PC-9 (cell line): ENCODE measurements around the gene WDR7. TPM values are rescaled to one million over a fixed set of nuclear protein-coding genes. Genes with fewer than 3 reads are reported as not detected.

ENCODE experiments used
- BruUV-seq: library from RNA; stranded (reverse); fragments of 400-500 nt; replicated peaks from 2 replicates; lab custom pipeline; 2021; lab: Mats Ljungman, UMichigan
- CTCF ChIA-PET: fragments of 300-600 bp; sonication (Branson Sonifier 250); formaldehyde crosslinking; loops from one replicate; lab custom pipeline; 2022; ENCODE audit warnings: antibody characterized with exemption; lab: Charles Lee
- POLR2A ChIA-PET: fragments of 300-600 bp; sonication (Branson Sonifier 250); formaldehyde crosslinking; loops from one replicate; lab custom pipeline; 2022; ENCODE audit warnings: antibody characterized with exemption; ENCODE audit not compliant: unreplicated experiment; lab: Charles Lee
- DNase-seq, 2 experiments: peaks; one replicate each; pipeline versions ENCODE4 v3.0.0 to v3.0.0-alpha.2; 2015 to 2022; ENCODE audit warnings: mixed read lengths in 1 of 2
- H2AFZ ChIP-seq: fragments of 200-600 bp; sonication (generic); 2 replicates; pipeline ENCODE4 v1.8.1; 2017; ENCODE audit warnings: antibody characterized with exemption
- H3F3A ChIP-seq: fragments of 200-600 bp; sonication (generic); 2 replicates; pipeline ENCODE4 v1.8.1; 2017; ENCODE audit warnings: antibody characterized with exemption, mild to moderate bottlenecking, low read depth; ENCODE audit not compliant: insufficient read depth
- H3K27ac ChIP-seq: fragments of 200-600 bp; sonication (generic); 2 replicates; pipeline ENCODE4 v1.6.1; 2016; ENCODE audit warnings: mixed run types
- H3K27me3 ChIP-seq: fragments of 200-600 bp; sonication (generic); 2 replicates; pipeline ENCODE4 v1.6.1; 2016; ENCODE audit warnings: low read depth, mixed run types; ENCODE audit not compliant: insufficient read depth
- H3K36me3 ChIP-seq: fragments of 200-600 bp; sonication (generic); 2 replicates; pipeline ENCODE4 v1.6.1; 2016; ENCODE audit warnings: low read depth, mixed run types
- H3K4me1 ChIP-seq: fragments of 200-600 bp; sonication (generic); replicated peaks from 2 replicates; pipeline ENCODE4 v1.6.1; 2016; ENCODE audit warnings: mixed run types; ENCODE audit not compliant: insufficient read depth
- H3K4me2 ChIP-seq: fragments of 200-600 bp; sonication (generic); 2 replicates; pipeline ENCODE4 v1.6.1; 2017; ENCODE audit warnings: mixed run types
- H3K4me3 ChIP-seq: fragments of 200-600 bp; sonication (generic); 2 replicates; pipeline ENCODE4 v1.6.1; 2016; ENCODE audit warnings: mixed run types
- H3K79me2 ChIP-seq: fragments of 200-600 bp; sonication (generic); 2 replicates; pipeline ENCODE4 v1.6.1; 2017; ENCODE audit warnings: low read depth, mixed run types
- H3K9me2 ChIP-seq: fragments of 200-600 bp; sonication (generic); 2 replicates; pipeline ENCODE4 v1.8.1; 2017; ENCODE audit warnings: mild to moderate bottlenecking; ENCODE audit not compliant: insufficient read depth
- H3K9me3 ChIP-seq: fragments of 200-600 bp; sonication (generic); 2 replicates; pipeline ENCODE4 v1.8.1; 2016; ENCODE audit warnings: low read depth; ENCODE audit not compliant: insufficient read depth
- H4K20me1 ChIP-seq: fragments of 200-600 bp; sonication (generic); 2 replicates; pipeline ENCODE4 v1.8.1; 2017; ENCODE audit not compliant: insufficient read depth
- CTCF ChIP-seq: fragments of 200-600 bp; sonication (generic); conservative IDR thresholded peaks from 2 replicates; pipeline ENCODE4 v1.6.1; 2017; ENCODE audit warnings: mixed run types, antibody characterized with exemption, mild to moderate bottlenecking, moderate library complexity
- EZH2 ChIP-seq: fragments of 200-600 bp; sonication (generic); IDR thresholded peaks from 2 replicates; pipeline ENCODE4 v1.8.0; 2017; ENCODE audit warnings: antibody characterized with exemption, low read depth
- intact Hi-C: fragments of 100-400 bp; cut with micrococcal nuclease; formaldehyde crosslinking; loops from one replicate; pipeline ENCODE4 v1.10.0; 2022; ENCODE audit not compliant: unreplicated experiment
- total RNA-seq: library from RNA; stranded (reverse); gene quantifications from 2 replicates; pipeline ENCODE4 v1.2.3, GENCODE V29; 2021

The WDR7 gene
- total RNA-seq, 1 experiment from 2014 or later, result 7.7 TPM

DNA sequence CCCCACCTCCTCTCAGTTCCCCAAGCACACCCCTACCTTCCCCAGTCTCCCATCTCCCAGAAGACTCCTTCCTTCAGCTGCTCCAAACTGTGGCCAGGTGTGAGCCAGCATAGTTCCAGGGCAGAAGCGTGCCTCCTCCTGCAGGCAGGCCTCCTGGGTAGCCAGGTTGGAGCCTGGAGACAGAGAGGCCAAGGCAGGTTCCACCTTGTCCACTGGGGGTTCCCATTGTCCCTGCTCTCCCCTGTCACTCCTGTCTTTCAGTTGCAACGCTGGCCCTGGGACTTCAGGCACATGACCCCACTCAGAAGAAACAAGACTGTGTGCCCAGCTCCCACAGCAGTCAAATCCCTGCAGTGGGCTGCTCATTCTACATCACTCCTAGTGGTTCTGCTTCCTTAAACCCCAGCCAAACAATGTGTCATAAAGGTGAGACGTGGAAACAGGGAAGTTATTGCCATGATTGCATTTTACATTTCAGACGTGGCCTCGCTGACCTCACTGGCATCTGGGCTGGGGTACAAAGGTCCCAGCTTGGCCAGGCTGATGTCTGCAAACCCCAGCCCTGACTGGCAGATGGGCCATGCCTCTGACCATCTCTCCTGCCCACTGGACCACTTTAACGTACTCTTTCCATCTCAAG lies 399.3 kb downstream of the WDR7 start:
- BruUV-seq, result no TSS peak
- ChIA-PET CTCF (interaction anchor here (0.7 kb wide), 1 partner anchor 56 kb away, joined by 5 read pairs; no protein-coding TSS in a partner anchor), POLR2A (no interaction called here)
- Histone ChIP-seq H3K4me3 (no peak overlapping the region), H3K9me2 (no peaks in the 10 kb centered on the region), H3K4me1 (peaks cover 6% of the 10 kb centered on the region; the same call in 1 of the 2 replicates), H3K4me2 (no peak overlapping the region), H2AFZ (no peak overlapping the region), H3F3A (no peaks in the 10 kb centered on the region), H3K36me3 (no peaks in the 10 kb centered on the region), H3K27me3 (no peaks in the 10 kb centered on the region), H4K20me1 (no peaks in the 10 kb centered on the region), H3K79me2 (no peaks in the 10 kb centered on the region), H3K27ac (no peak overlapping the region), H3K9me3 (no peaks in the 10 kb centered on the region)
- intact Hi-C loops, result no loop called here
- TF ChIP-seq CTCF (no peak), EZH2 (no peak)
- no peak for DNase-seq

GRCh38 chr18:57051021-57051656 lies 400.0 kb downstream of the WDR7 start:
- POLR2A ChIA-PET, result no interaction called here
- Histone ChIP-seq H3K36me3 (no peaks in the 10 kb centered on the region), H3K4me2 (no peak overlapping the region), H3K9me3 (no peaks in the 10 kb centered on the region), H3K9me2 (no peaks in the 10 kb centered on the region), H3K4me1 (peaks cover 6% of the 10 kb centered on the region; the same call in 1 of the 2 replicates), H3K79me2 (no peaks in the 10 kb centered on the region), H4K20me1 (no peaks in the 10 kb centered on the region), H3K27me3 (no peaks in the 10 kb centered on the region), H3K27ac (no peak overlapping the region), H2AFZ (no peak overlapping the region), H3F3A (no peaks in the 10 kb centered on the region), H3K4me3 (no peak overlapping the region)
- DNase-seq, result no peak
- intact Hi-C loops, result no loop called here
- BruUV-seq, result no TSS peak
- CTCF ChIA-PET, result interaction anchor here (0.7 kb wide), 1 partner anchor 56 kb away, joined by 5 read pairs; no protein-coding TSS in a partner anchor
- TF ChIP-seq EZH2 (no peak), CTCF (no peak)

DNA sequence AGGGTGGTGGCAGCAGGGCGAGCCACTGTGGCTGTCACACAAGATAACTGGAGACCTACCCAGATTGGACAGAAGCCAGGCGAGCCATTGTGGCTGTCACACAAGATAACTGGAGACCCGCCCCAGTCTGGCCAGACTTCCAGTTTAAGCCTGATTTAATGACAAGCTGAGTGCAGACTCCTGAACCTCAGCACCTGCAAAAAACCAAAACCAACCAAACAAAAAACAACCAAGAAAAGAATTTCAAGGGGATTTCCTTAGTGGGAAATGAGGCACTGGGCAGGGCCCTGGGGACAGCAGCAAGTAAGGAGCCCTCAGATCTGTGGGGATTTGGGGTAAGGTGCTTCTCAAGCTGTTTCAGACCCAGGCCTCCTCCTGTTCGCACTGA lies 400.5 kb downstream of the WDR7 start:
- Histone ChIP-seq H3F3A (no peaks in the 10 kb centered on the region), H3K36me3 (no peaks in the 10 kb centered on the region), H3K4me1 (peaks cover 6% of the 10 kb centered on the region; the same call in 1 of the 2 replicates), H3K9me2 (no peaks in the 10 kb centered on the region), H3K27me3 (no peaks in the 10 kb centered on the region), H3K4me2 (no peak overlapping the region), H3K4me3 (no peak overlapping the region), H2AFZ (no peak overlapping the region), H4K20me1 (no peaks in the 10 kb centered on the region), H3K9me3 (no peaks in the 10 kb centered on the region), H3K27ac (no peak overlapping the region), H3K79me2 (no peaks in the 10 kb centered on the region)
- CTCF ChIA-PET, result no interaction called here
- DNase-seq, result no peak
- BruUV-seq, result no TSS peak
- POLR2A ChIA-PET, result no interaction called here
- intact Hi-C loops, result no loop called here
- no peak for TF ChIP-seq EZH2
- TF ChIP-seq CTCF, result no peak
